GM21390 (cell line): Measurements from ENCODE around the gene MB.

Experiments used
- ATAC-seq: cut with Tn5 transposase; IDR thresholded peaks from one replicate; pipeline ENCODE4 v1.9.1; 2021; ENCODE audit not compliant: unreplicated experiment

Gene MB

GRCh38 chr22:35597692-35598395 is 19.3 kb downstream of the MB start:
- no peak for ATAC-seq

DNA sequence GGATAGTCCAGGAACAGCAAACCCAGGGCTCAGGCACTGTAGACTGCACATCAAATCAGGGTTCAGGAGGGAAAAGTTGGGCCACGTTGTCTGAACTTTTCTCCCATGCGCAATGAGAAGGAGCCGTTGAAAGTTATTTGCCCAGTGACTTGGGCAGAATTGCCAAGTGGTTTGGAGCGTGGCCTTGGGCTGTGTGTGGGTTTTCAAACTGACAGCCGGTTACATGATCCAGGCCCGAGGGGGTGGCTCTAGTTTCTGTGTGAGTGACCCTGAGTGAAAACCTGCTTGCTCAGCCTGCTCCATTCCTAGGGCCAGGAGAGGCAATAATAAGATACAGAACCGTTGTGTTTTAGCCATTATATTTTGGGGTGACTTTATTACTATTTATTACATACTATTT is 20.3 kb downstream of the MB start:
- ATAC-seq, result no peak

DNA sequence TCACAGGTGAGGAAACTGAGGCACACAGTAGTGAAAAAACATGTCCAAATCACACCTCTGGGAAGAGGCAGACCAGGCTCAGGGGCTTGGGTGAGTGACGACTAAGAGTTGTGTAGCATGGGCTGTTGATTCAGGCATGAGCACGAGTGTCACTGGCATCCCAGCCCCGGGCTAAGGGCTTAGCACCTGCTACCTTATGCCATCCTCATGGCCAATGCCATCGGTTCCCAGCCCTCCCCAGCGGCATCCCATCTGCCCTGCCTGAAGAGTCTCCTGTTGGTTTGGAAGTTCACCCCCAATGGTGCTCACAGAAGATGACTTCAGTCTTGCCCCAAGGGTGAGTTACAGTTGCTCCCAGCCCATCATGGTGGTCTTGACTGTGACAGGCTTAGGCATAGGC is 22.4 kb downstream of the MB start:
- ATAC-seq, result no peak

DNA sequence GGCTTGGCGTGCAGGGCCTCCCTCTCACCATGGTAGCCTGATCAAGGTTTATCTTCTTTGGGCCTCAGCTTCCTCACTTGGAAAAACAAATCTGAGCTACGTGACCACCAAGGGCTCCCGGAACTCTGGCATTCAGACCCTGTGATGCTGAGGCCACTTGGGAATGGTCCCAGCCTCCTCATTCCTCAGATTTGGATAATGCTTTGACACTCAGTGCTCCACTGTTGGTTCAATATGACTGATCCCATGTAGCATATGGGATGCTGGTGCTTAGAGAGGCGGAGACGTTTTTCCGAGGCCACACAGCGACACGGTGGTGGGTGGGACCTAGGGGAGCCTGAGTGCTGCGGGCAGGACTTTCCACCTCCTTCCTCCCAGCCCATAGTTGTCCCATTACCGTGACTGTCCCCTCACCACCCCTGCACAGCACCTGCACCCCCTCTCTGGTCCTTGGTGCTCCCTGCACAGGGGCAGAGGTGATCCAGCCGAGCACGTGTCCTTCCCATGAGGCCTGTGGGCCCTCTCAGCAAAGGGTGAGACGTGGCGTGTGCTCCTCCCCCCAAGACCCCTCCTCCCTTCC is 23.1 kb downstream of the MB start:
- ATAC-seq, result no peak

- no peak for ATAC-seq
Observed at GRCh38 chr22:35593071-35593890, 23.8 kb downstream of the MB start.

DNA sequence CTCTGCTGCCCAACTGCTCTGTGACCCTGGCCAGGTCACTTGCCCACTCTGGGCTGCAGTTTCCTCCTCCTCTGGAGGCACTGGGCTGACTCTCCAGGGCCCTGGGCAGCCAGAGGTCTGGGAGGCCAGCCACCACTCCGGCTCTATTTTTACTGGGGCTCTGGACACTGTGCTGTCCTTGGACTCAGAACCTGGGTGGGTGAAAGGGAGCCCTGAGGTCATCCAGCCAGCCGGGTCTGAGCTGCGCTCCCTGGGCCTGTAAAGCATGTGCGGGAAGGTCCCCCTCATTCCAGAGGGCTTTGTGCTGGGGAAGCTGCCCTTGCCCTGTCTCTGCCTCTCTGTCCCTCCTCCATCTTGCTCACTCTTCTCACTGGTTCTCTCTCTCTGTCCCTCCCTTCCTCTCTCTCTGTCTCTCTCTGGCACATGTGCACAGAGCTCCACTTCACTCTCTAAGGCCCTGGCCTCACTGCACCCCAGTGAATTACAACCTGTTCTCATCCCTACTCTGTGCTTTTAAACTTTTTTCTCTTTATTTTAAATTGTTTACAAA is 24.6 kb downstream of the MB start:
- no peak for ATAC-seq

GRCh38 chr22:35591714-35592417 is 25.3 kb downstream of the MB start:
- ATAC-seq, result no peak

DNA sequence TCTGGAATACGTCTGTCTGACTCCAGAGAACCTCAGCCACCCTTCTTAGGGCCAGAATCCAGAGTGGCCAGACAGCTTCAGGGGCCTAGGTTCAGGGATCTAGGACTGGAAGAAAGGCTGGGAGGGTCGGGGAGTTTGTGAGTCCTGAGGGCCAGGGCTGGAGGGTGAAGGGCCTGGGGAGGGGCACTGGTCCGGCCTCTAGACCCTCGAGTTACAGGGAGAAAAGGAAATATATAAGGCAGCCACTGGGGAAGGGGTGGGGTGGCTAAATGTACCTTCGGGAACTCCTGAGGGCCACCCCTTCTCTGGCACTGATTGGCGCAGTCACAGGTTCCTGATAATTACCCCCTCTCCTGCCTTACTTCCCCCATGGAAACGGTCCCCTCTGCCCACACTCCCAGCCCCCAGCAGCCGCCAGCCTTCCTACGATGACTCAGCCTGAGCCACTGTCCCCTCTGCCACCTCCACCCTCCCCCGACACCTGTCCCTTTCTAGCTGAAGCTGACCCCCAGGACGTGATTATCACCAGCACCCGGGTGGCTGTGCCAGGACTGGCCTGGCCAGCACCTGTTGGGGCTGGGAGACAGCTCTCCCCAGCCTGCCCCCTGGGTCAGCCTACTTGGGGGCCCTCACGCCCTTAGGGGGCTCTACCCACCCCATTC is 26.4 kb downstream of the MB start:
- no peak for ATAC-seq

GRCh38 chr22:35589756-35590093 is 27.4 kb downstream of the MB start:
- no peak for ATAC-seq

- no peak for ATAC-seq
Observed at GRCh38 chr22:35589071-35589755, 27.9 kb downstream of the MB start.

- ATAC-seq, result no peak
Observed at GRCh38 chr22:35587896-35588295, 29.2 kb downstream of the MB start.

- ATAC-seq, result no peak
Observed at GRCh38 chr22:35587447-35587870, 29.7 kb downstream of the MB start.

DNA sequence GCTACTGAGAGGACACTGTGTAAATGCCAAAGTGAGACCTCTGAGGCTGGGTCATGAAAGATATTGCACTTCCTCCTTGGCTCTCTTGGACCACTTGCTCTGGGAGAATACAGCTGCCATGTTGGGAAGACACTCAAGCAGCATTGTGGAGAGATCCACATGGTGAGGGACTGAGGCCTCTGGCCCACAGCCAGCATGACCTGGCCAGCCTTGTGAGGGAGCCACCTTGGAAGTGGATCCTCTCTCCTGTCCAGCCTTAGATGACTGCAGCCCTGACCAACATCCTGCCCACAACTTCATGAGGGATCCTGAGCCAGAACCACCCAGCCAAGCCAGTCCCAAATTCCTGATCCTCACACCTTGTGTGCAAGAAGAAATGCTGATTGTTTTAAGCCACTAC is 30.4 kb downstream of the MB start:
- ATAC-seq, result no peak

DNA sequence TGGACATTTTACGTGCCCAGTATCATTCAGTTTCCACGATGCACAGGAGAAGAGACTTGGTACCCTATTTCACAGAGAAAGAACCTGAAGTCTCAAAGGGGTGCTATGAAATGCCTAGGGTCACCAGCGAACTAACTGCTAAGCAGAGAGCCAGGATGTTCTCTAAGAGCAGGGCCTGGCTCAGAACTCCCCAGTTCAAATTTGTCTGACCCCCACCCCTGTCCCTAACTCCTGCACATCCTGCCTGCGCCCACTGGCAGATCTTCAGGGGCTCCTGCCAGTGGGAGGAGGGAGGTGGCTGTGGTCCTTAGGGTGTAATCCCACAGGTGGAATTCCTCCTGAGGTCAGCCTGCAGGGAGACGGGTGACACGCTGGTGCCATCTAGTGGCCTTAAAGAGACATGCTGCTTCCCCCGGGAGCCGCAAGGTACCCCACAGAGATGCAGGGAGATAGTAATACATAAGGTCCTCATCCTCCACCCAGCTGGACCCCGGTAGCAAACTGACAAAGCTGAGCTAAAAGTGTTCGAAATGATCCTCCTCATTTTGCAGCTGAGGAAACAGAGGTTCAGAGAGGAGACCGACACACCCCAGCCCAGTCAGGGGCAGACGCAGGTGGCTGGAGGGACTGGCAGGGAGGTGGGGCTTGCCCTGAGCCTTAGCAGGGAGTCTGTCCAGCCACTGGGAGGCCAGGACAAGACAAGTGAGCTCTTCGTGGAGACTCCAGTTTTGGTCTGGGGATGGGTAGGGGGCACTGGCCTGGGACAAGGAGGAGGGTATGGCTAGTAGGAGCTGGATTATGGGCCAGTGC is 34.1 kb downstream of the MB start:
- ATAC-seq, result no peak

DNA sequence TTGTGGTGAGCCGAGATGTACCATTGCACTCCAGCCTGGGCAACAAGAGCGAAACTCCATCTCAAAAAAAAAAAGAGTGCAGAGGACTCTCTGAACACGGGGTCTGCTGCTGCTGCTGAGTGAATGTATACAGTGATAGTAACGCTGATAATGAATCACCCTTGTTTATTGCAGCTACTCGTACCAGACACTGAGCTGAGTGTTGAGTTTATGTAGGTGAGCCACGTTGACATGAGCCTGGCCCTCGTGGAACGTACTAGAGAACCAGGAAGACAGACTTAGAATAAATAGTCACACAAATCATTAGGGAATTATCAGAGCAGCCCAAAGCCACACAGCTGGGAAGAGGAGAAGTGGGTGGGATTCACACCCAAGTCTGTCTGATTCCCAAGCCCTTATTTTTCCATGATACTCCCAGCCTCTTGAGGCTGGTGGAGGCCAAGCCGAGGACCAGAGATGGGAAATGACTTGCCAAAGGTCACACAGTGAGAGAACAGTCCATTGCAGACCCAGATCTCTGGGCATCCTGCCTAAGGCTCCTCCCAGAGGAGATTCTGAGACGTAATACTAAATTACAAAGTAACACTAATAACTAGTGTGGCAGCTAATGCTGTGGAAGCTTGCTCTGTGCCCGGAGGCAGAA is 34.8 kb downstream of the MB start:
- ATAC-seq, result no peak

- ATAC-seq, result no peak
Observed at GRCh38 chr22:35581023-35581413, 36.1 kb downstream of the MB start.

DNA sequence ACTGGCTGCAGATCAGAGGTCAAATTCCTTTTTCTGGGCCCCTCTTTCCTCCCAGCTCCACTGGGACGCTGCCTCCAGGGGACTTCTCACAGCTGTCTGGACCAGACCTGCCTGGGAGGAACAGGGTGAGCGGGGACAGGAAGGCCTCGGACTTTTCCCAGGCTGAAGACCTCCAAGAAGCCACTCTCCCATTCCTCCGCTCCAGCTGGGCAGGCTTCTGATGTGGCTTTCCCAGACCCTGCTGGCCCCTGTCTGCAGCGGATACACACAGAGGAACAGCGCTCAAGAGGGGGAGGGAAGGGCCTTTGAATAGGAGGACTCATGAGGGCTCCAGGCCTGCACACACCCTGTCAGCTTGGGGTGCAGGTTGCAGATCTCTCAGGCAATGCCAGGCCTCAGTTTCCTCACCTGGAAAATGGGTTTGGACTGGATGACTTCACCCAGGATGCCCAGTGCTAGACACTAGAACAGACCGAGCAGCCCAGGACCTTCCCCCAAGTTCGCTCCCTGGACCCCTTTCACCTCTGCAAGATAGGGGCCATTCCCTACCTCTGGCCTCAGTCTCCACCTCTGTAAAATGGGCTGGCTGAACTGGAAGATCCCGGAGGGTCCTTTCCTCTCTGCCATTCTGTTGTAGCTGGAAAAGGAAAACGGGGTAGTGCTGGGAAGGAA is 36.6 kb downstream of the MB start:
- no peak for ATAC-seq

GRCh38 chr22:35578836-35579575 is 38.1 kb downstream of the MB start:
- no peak for ATAC-seq
